ENCODE measurements around the gene TARS3.

Gene TARS3

DNA sequence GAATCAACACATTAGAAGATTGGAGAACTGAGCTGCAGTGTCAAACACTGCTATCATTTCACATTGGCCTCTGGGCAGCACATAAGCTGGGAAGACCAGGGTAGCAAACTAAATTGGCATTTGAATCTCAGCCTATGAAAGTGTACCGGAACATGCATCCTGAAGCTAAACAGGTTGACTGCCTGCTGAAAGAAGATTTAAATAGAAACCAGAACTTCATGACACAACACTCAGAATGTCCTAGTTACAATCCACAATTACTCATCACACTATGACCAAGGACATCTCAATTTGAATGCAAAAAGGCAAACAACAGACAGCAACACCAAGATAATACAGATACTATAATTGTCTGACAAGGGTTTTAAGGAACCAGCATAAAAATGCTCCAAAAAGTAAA is 98.3 kb downstream of the TARS3 start:
- in situ Hi-C loops (cut with MboI; ENCODE audit: low sequenced_read_pairs) = no loop called here

GRCh38 chr15:101625184-101625583 is 99.1 kb downstream of the TARS3 start:
- in situ Hi-C loops (cut with MboI; ENCODE audit: low sequenced_read_pairs) = no loop called here

DNA sequence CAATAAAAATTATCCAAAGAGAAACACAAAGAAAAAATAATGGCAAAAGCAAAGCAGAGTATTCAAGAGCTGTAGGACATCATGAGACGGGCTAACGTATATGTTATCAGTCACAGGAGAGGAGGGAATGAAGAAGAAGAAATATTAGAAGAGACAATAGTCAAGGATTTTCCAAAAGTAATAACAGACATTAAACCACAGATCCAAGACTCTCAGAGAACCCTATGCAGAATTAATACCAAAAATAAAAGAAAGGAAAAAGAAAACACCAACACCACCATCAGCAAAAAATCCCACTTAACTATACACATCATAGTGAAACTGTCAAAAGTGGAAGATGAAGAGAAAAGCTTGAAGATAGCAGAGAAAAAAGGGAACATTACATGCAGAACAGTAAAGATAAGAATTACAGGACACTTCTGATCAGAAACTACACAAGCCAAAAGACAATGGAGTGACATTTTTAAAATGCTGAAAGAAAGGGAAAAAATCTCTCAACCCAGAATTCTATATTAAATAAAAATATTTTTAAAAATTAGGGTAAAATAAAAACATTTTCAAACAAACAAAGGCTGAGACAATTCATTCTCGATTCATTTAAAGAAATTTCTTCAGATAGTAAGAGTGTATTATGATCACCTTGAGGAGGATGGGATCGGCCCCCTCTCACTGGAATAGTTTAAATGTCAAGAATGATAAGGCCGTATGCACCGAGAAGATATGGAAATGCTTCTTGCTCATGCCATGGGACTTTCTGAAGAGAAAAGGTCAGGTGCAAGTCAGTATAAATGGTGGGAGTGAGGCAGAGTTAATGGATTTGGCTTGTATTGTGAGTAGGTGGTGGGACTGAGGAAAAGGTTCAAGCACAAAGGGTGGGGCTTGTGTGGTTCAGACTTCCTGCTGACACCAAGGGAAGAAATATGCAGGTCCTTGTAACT is 100.6 kb downstream of the TARS3 start:
- in situ Hi-C loops (cut with MboI; ENCODE audit: low sequenced_read_pairs) = no loop called here

DNA sequence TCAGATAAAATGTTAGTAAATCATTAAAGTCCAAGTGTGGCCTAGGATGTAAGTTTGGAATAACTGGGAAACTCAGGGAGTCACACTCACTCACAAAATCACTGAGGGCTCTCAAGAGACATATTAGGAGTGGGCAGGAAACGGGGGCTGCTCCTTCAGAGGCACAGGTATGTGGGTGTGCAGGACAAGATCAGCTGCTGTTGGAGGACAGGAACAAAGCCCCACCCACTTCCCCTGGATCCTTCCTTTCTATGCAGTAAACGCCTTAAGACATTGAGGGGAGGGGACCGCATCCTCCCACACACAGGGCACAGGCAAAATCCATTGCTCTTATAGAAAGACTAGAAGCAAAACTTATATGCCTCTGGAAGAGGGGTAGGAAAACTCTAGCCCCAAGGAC is 102.3 kb downstream of the TARS3 start:
- in situ Hi-C loops (cut with MboI; ENCODE audit: low sequenced_read_pairs) = no loop called here

GRCh38 chr15:101620671-101621070 is 103.6 kb downstream of the TARS3 start:
- in situ Hi-C loops (cut with MboI; ENCODE audit: low sequenced_read_pairs) = no loop called here

- in situ Hi-C loops (cut with MboI; ENCODE audit: low sequenced_read_pairs) = no loop called here
Observed at GRCh38 chr15:101619615-101619865, 104.7 kb downstream of the TARS3 start.

- in situ Hi-C loops (cut with MboI; ENCODE audit: low sequenced_read_pairs) = no loop called here
Observed at GRCh38 chr15:101618851-101619614, 105.2 kb downstream of the TARS3 start.

DNA sequence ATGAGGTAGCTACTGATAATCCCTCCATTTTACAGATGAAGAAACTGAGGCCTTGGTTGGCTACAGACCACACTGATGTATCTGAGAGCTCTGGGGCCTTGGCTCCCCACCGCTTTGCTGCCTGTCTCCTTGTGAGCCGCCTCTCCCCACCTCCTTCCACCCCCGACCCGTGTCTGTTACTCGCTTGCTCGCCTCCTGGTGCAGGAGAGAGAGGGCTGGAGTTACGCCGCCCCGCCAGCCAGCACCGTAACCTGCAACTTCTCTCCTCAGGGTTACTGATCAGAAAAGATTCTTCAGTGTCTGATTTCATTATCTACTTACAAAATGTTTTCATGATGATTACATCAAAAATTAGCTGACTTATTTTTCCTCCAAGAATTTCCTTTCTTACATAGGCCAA is 106.2 kb downstream of the TARS3 start:
- in situ Hi-C loops (cut with MboI; ENCODE audit: low sequenced_read_pairs) = no loop called here

DNA sequence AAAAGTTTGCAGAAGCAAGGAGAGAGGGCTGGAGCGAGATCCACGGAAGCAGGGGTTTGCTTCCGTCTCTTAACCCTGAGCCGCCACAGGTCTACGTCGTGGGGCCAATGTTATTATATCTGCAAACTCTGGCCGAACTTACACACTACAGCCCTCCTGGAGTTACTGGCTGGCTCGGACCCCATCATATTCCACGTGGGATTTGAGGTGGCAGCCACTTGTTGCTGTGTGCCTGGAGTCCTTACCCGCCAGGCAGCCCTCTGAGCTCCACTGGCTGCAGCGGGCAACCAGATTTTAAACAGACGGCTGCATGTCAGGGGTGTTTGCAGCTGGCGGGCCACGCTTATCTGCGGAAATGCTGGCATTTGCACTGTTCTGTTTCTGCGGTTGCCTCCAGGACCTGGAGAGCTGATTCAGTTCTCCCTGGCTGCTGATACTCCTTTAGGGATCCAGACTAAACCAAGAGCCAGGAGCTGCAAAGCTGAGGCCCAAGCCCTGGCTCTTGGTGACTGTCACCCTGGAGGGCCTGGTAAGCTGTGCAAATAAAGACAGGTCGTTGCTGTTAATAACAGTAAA is 106.8 kb downstream of the TARS3 start:
- in situ Hi-C loops (cut with MboI; ENCODE audit: low sequenced_read_pairs) = no loop called here

- in situ Hi-C loops (cut with MboI; ENCODE audit: low sequenced_read_pairs) = no loop called here
Observed at GRCh38 chr15:101615986-101616848, 108.1 kb downstream of the TARS3 start.

DNA sequence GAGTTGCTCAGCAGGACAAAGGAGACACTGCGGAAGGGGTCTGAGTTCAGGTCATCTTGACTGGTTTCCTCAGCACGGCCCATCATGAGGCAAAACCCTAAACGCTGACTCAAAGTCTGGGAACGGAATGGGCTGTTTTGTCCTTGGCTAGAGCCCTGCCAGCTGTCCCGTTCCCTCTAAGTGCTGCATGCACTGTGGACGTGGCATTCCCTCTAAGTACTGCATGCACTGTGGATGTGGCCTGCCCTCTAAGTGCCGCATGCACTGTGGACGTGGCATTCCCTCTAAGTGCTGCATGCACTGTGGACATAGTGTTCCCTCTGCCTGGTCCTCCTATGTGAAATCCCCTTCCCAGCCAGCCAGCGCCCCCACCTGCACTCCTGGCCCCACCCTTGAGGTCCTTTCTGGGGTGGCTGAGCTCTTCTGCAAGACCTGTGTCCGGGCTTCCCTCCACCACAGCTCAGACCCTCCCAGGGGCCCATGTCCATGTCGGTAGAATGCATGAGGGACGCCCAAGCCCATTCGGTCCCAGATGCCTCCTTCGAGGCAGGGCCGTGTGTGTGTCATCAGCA is 108.8 kb downstream of the TARS3 start:
- in situ Hi-C loops (cut with MboI; ENCODE audit: low sequenced_read_pairs) = no loop called here

- in situ Hi-C loops (cut with MboI; ENCODE audit: low sequenced_read_pairs) = no loop called here
Observed at GRCh38 chr15:101614761-101615160, 109.5 kb downstream of the TARS3 start.

- in situ Hi-C loops (cut with MboI; ENCODE audit: low sequenced_read_pairs) = no loop called here
Observed at GRCh38 chr15:101614001-101614585, 110.2 kb downstream of the TARS3 start.

GRCh38 chr15:101613130-101614000 is 110.9 kb downstream of the TARS3 start:
- in situ Hi-C loops (cut with MboI; ENCODE audit: low sequenced_read_pairs) = no loop called here

DNA sequence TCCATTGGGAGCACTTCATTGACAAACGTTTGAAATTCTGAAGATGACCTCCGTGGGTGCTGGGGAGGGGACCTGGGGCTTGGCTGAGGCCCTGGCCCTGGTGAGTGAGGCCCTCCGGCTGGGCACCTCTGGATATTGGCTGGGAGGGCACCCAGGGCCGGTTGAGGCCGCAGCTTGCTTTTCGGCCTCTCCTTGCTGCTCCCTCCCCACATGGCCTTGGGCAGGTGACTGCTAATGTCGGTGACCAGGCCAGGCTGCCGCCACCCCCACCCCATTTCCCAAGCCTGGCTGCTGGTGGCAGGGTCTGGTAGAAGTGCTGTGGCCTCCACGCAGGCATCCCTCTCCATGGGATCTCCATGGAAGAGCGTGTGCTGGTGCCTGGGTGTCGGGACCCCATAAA is 111.6 kb downstream of the TARS3 start:
- in situ Hi-C loops (cut with MboI; ENCODE audit: low sequenced_read_pairs) = no loop called here

DNA sequence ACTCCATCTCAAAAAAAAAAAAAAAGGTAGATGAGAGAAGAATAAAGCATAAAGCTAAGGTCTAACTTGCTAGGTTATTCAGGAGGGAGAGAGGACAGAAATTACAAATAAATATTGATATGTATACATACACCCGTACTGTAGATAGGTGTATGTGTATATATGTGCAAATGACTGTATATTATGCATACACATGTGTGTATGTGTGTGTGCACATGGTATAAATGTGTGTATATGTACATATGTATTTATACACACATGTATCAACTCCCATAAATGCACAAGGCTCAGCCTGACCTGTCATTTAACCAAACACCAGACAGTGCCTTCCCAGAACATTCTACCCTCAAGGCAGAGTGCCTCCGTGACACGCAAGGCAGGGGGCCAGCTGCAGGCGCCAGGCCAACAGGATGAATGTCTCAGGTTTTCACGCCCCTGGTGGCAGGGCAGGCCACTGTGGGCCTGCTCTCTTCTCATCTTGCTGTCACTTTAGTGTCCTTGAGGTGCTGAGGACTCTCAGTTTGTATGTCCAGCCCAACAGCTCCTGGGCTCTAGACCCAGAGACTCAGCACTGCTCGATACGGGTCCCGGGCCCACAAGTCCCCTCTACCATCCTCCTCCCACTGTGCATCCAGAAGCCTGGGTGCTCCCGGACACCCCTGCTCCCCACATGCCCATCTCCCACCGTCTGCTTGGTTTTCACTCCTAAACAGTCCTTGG is 112.5 kb downstream of the TARS3 start:
- in situ Hi-C loops (cut with MboI; ENCODE audit: low sequenced_read_pairs) = no loop called here

GRCh38 chr15:101611007-101611406 is 113.3 kb downstream of the TARS3 start:
- in situ Hi-C loops (cut with MboI; ENCODE audit: low sequenced_read_pairs) = no loop called here

- in situ Hi-C loops (cut with MboI; ENCODE audit: low sequenced_read_pairs) = no loop called here
Observed at GRCh38 chr15:101610611-101611000, 113.7 kb downstream of the TARS3 start.
